Measurements from ENCODE around the gene RLBP1.

- TF ChIP-seq POLR2A (IDR thresholded peaks at IDR 0.05; ENCODE audit: low read depth, low read length) (no peak), POLR2AphosphoS5 (IDR thresholded peaks at IDR 0.05; ENCODE audit: low read depth, low read length) (no peak), SPI1 (IDR thresholded peaks at IDR 0.05; ENCODE audit: low read depth, low read length) (no peak)
These were observed 45.7 kb downstream of the RLBP1 start for GRCh38 chr15:89175617-89176191.

Measured in GM12891 (cell line).